ENCODE measurements around the gene AP1S1.
"Not testable (repeated sequence)": the region's sequence is repeated elsewhere in the genome, so short reads cannot be mapped to it uniquely, and the experiment has no call there.

AP1S1 gene

GRCh38 chr7:101197991-101198390 lies 43.7 kb downstream of the AP1S1 start:
- no peak for DNase-seq (ENCODE audit: low read depth)
- TF ChIP-seq MYC (IDR thresholded peaks at IDR 0.05; ENCODE audit: low read depth, low read length) (no peak), POLR2A (IDR thresholded peaks at IDR 0.05; ENCODE audit: extremely low read depth, insufficient read length) (no peak), MAX (IDR thresholded peaks at IDR 0.05; ENCODE audit: low read depth, low read length) (no peak), CTCF (IDR thresholded peaks at IDR 0.05; ENCODE audit: low read depth, low read length) (no peak)
- H3K4me3 ChIP-seq (ENCODE audit: low read depth, low read length) = no peak overlapping the region

- H3K4me3 ChIP-seq (ENCODE audit: low read depth, low read length) = no peak overlapping the region
- TF ChIP-seq MAX (IDR thresholded peaks at IDR 0.05; ENCODE audit: low read depth, low read length) (no peak), CTCF (IDR thresholded peaks at IDR 0.05; ENCODE audit: low read depth, low read length) (no peak), MYC (IDR thresholded peaks at IDR 0.05; ENCODE audit: low read depth, low read length) (no peak), POLR2A (IDR thresholded peaks at IDR 0.05; ENCODE audit: extremely low read depth, insufficient read length) (no peak)
- DNase-seq (ENCODE audit: low read depth) = no peak
These were observed 44.2 kb downstream of the AP1S1 start for GRCh38 chr7:101198476-101198875.

GRCh38 chr7:101199522-101199921 lies 45.2 kb downstream of the AP1S1 start:
- DNase-seq (ENCODE audit: low read depth); H3K4me3 ChIP-seq (ENCODE audit: low read depth, low read length): not testable (repeated sequence)

GRCh38 chr7:101200504-101200861 lies 46.2 kb downstream of the AP1S1 start:
- no peak for DNase-seq (ENCODE audit: low read depth)
- no peak overlapping the region for H3K4me3 ChIP-seq (ENCODE audit: low read depth, low read length)
- TF ChIP-seq MAX (IDR thresholded peaks at IDR 0.05; ENCODE audit: low read depth, low read length) = no peak
- TF ChIP-seq CTCF (IDR thresholded peaks at IDR 0.05; ENCODE audit: low read depth, low read length) = no peak

- DNase-seq (ENCODE audit: low read depth) = no peak
- no peak within 1 kb of the TSS for H3K4me3 ChIP-seq (ENCODE audit: low read depth, low read length)
- no peak for TF ChIP-seq MYC (IDR thresholded peaks at IDR 0.05; ENCODE audit: low read depth, low read length)
- TF ChIP-seq MAX (IDR thresholded peaks at IDR 0.05; ENCODE audit: low read depth, low read length) = no peak
- TF ChIP-seq CTCF (IDR thresholded peaks at IDR 0.05; ENCODE audit: low read depth, low read length) = no peak
- TF ChIP-seq POLR2A (IDR thresholded peaks at IDR 0.05; ENCODE audit: extremely low read depth, insufficient read length) = no peak
These were observed 46.8 kb downstream of the AP1S1 start, which contains the start of gene MOGAT3 for GRCh38 chr7:101200862-101201599. Gene MOGAT3, minus strand, starts transcription at chr7:101201036. Its CDS starts 182 bp downstream, at chr7:101200854.

GRCh38 chr7:101201695-101202602 lies 47.7 kb downstream of the AP1S1 start:
- no peak overlapping the region for H3K4me3 ChIP-seq (ENCODE audit: low read depth, low read length)
- no peak for DNase-seq (ENCODE audit: low read depth)
- TF ChIP-seq CTCF (IDR thresholded peaks at IDR 0.05; ENCODE audit: low read depth, low read length) = no peak
- TF ChIP-seq MAX (IDR thresholded peaks at IDR 0.05; ENCODE audit: low read depth, low read length) = no peak
- TF ChIP-seq MYC (IDR thresholded peaks at IDR 0.05; ENCODE audit: low read depth, low read length) = no peak
- no peak for TF ChIP-seq POLR2A (IDR thresholded peaks at IDR 0.05; ENCODE audit: extremely low read depth, insufficient read length)

All from NB4 (cell line).